ENCODE measurements around the gene PHF21B. TPM values are rescaled to one million over a fixed set of nuclear protein-coding genes. Genes with fewer than 3 reads are reported as not detected.

Gene PHF21B
- total and polyA plus RNA-seq, 2 experiments from 2014 or later, result 20.6 to 149 TPM

DNA sequence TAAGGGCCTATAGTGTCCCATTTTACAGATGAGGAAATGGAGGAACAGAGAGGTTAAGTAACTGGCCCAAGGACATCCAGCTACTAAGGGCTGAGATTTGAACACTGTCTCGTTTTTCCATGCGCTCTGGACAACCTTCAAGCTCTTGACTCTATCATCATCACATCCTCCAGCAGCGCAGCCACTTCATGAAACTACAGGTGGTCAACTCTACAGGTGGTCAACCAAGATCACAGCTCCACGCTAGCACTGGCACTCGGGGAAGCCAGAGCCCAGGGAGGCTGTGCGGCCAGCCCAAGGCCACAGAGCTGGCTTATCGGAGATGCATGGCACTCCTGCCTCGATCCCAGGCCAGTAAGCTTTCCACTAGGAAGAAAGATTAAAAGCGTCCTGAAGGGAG is 40.0 kb downstream of the PHF21B start:
- no peak overlapping the region for H3K4me3 ChIP-seq
- DNase-seq (ENCODE audit: low spot score), result no peak
- H3K27ac Mint-ChIP-seq, result no peak overlapping the region
- H3K4me1 ChIP-seq (ENCODE audit: insufficient read depth), result peaks cover 44% of the 10 kb centered on the region
- H3F3A ChIP-seq (replicated peaks; ENCODE audit: low read depth), result peaks cover 22% of the 10 kb centered on the region
- ATAC-seq, result no peak
- peaks cover 28% of the 10 kb centered on the region for H3K27me3 Mint-ChIP-seq (ENCODE audit: insufficient read depth, low read depth, poor library complexity)
- no peak overlapping the region for H3K27ac ChIP-seq (ENCODE audit: low read depth)
- peaks cover 38% of the 10 kb centered on the region for H3K79me2 ChIP-seq (replicated peaks; ENCODE audit: insufficient read depth)
- H3K4me3 Mint-ChIP-seq, result no peak overlapping the region; the same call in 2 of the 3 replicates
- peaks cover 43% of the 10 kb centered on the region for H3K36me3 Mint-ChIP-seq (ENCODE audit: low read depth)
- no peak for TF ChIP-seq EZH2 (IDR thresholded peaks at IDR 0.05; ENCODE audit: low read depth, unreplicated experiment)
- TF ChIP-seq, protein P1, sequence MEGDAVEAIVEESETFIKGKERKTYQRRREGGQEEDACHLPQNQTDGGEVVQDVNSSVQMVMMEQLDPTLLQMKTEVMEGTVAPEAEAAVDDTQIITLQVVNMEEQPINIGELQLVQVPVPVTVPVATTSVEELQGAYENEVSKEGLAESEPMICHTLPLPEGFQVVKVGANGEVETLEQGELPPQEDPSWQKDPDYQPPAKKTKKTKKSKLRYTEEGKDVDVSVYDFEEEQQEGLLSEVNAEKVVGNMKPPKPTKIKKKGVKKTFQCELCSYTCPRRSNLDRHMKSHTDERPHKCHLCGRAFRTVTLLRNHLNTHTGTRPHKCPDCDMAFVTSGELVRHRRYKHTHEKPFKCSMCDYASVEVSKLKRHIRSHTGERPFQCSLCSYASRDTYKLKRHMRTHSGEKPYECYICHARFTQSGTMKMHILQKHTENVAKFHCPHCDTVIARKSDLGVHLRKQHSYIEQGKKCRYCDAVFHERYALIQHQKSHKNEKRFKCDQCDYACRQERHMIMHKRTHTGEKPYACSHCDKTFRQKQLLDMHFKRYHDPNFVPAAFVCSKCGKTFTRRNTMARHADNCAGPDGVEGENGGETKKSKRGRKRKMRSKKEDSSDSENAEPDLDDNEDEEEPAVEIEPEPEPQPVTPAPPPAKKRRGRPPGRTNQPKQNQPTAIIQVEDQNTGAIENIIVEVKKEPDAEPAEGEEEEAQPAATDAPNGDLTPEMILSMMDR (conservative IDR thresholded peaks at IDR 0.05; ENCODE audit: low read depth in 2 of 2), result no peak
- TF ChIP-seq, protein P2, sequence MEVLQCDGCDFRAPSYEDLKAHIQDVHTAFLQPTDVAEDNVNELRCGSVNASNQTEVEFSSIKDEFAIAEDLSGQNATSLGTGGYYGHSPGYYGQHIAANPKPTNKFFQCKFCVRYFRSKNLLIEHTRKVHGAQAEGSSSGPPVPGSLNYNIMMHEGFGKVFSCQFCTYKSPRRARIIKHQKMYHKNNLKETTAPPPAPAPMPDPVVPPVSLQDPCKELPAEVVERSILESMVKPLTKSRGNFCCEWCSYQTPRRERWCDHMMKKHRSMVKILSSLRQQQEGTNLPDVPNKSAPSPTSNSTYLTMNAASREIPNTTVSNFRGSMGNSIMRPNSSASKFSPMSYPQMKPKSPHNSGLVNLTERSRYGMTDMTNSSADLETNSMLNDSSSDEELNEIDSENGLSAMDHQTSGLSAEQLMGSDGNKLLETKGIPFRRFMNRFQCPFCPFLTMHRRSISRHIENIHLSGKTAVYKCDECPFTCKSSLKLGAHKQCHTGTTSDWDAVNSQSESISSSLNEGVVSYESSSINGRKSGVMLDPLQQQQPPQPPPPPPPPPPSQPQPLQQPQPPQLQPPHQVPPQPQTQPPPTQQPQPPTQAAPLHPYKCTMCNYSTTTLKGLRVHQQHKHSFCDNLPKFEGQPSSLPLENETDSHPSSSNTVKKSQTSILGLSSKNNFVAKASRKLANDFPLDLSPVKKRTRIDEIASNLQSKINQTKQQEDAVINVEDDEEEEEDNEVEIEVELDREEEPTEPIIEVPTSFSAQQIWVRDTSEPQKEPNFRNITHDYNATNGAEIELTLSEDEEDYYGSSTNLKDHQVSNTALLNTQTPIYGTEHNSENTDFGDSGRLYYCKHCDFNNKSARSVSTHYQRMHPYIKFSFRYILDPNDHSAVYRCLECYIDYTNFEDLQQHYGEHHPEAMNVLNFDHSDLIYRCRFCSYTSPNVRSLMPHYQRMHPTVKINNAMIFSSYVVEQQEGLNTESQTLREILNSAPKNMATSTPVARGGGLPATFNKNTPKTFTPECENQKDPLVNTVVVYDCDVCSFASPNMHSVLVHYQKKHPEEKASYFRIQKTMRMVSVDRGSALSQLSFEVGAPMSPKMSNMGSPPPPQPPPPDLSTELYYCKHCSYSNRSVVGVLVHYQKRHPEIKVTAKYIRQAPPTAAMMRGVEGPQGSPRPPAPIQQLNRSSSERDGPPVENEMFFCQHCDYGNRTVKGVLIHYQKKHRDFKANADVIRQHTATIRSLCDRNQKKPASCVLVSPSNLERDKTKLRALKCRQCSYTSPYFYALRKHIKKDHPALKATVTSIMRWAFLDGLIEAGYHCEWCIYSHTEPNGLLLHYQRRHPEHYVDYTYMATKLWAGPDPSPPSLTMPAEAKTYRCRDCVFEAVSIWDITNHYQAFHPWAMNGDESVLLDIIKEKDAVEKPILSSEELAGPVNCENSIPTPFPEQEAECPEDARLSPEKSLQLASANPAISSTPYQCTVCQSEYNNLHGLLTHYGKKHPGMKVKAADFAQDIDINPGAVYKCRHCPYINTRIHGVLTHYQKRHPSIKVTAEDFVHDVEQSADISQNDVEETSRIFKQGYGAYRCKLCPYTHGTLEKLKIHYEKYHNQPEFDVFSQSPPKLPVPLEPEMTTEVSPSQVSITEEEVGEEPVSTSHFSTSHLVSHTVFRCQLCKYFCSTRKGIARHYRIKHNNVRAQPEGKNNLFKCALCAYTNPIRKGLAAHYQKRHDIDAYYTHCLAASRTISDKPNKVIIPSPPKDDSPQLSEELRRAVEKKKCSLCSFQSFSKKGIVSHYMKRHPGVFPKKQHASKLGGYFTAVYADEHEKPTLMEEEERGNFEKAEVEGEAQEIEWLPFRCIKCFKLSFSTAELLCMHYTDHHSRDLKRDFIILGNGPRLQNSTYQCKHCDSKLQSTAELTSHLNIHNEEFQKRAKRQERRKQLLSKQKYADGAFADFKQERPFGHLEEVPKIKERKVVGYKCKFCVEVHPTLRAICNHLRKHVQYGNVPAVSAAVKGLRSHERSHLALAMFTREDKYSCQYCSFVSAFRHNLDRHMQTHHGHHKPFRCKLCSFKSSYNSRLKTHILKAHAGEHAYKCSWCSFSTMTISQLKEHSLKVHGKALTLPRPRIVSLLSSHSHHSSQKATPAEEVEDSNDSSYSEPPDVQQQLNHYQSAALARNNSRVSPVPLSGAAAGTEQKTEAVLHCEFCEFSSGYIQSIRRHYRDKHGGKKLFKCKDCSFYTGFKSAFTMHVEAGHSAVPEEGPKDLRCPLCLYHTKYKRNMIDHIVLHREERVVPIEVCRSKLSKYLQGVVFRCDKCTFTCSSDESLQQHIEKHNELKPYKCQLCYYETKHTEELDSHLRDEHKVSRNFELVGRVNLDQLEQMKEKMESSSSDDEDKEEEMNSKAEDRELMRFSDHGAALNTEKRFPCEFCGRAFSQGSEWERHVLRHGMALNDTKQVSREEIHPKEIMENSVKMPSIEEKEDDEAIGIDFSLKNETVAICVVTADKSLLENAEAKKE (CRISPR knock-in tag; IDR thresholded peaks at IDR 0.05), result no peak
- H3K9me2 ChIP-seq (ENCODE audit: insufficient read depth), result no peaks in the 10 kb centered on the region
- peaks cover 74% of the 10 kb centered on the region for H3K4me1 Mint-ChIP-seq
- no peak overlapping the region for H2AFZ ChIP-seq
- H3K27me3 ChIP-seq (ENCODE audit: insufficient read depth), result no peaks in the 10 kb centered on the region
- peaks cover 5% of the 10 kb centered on the region; the same call in 1 of the 2 replicates for H3K36me3 ChIP-seq (ENCODE audit: insufficient read depth)
- peaks cover 59% of the 10 kb centered on the region for H4K20me1 ChIP-seq (replicated peaks; ENCODE audit: insufficient read depth)
- H3K9me3 Mint-ChIP-seq, result peaks cover 2% of the 10 kb centered on the region; the same call in 1 of the 3 replicates
- H3K4me2 ChIP-seq, result no peak overlapping the region
